ENCODE data around the gene SOX10. TPM values are rescaled to one million over a fixed set of nuclear protein-coding genes. Genes with fewer than 3 reads are reported as not detected.

The SOX10 gene
- total RNA-seq, 1 donor from 2014 or later, result not detected

- Mint-ChIP-seq H3K9me3 (no peaks in the 10 kb centered on the region), H3K27ac (no peak overlapping the region), H3K36me3 (ENCODE audit: low read depth) (no peaks in the 10 kb centered on the region), H3K4me3 (ENCODE audit: low read depth) (no peak overlapping the region), H3K4me1 (ENCODE audit: low read depth) (no peaks in the 10 kb centered on the region), H3K27me3 (ENCODE audit: low read depth) (no peaks in the 10 kb centered on the region)
- DNase-seq (ENCODE audit: low spot score), result no peak
- intact Hi-C loops (cut with micrococcal nuclease), result no loop called here
Measured at GRCh38 chr22:38023045-38023444, 38.7 kb upstream of the SOX10 start.

GRCh38 chr22:38021206-38021605, 36.9 kb upstream of the SOX10 start:
- Mint-ChIP-seq H3K27me3 (ENCODE audit: low read depth) (no peaks in the 10 kb centered on the region), H3K9me3 (no peaks in the 10 kb centered on the region), H3K4me1 (ENCODE audit: low read depth) (no peaks in the 10 kb centered on the region), H3K27ac (no peak overlapping the region), H3K4me3 (ENCODE audit: low read depth) (no peak overlapping the region), H3K36me3 (ENCODE audit: low read depth) (no peaks in the 10 kb centered on the region)
- no peak for DNase-seq (ENCODE audit: low spot score)
- intact Hi-C loops (cut with micrococcal nuclease), result no loop called here

- H3K36me3 Mint-ChIP-seq (ENCODE audit: low read depth), result no peaks in the 10 kb centered on the region
- H3K4me1 Mint-ChIP-seq (ENCODE audit: low read depth), result no peaks in the 10 kb centered on the region
- H3K27ac Mint-ChIP-seq, result no peak overlapping the region
- intact Hi-C loops (cut with micrococcal nuclease), result no loop called here
- H3K4me3 Mint-ChIP-seq (ENCODE audit: low read depth), result no peak overlapping the region
- DNase-seq (ENCODE audit: low spot score), result no peak
- H3K9me3 Mint-ChIP-seq, result no peaks in the 10 kb centered on the region
- no peaks in the 10 kb centered on the region for H3K27me3 Mint-ChIP-seq (ENCODE audit: low read depth)
Measured at GRCh38 chr22:38018938-38019827, 34.8 kb upstream of the SOX10 start.

- Mint-ChIP-seq H3K27me3 (ENCODE audit: low read depth) (no peaks in the 10 kb centered on the region), H3K36me3 (ENCODE audit: low read depth) (no peaks in the 10 kb centered on the region), H3K27ac (no peak overlapping the region), H3K9me3 (no peaks in the 10 kb centered on the region), H3K4me1 (ENCODE audit: low read depth) (no peaks in the 10 kb centered on the region), H3K4me3 (ENCODE audit: low read depth) (no peak overlapping the region)
- no peak for DNase-seq (ENCODE audit: low spot score)
- intact Hi-C loops (cut with micrococcal nuclease), result no loop called here
Measured at GRCh38 chr22:38017939-38018885, 33.9 kb upstream of the SOX10 start.

- Mint-ChIP-seq H3K9me3 (no peaks in the 10 kb centered on the region), H3K27ac (no peak overlapping the region)
- intact Hi-C loops (cut with micrococcal nuclease), result no loop called here
Measured at GRCh38 chr22:38017272-38017920, 33.0 kb upstream of the SOX10 start.

GRCh38 chr22:38016182-38017151, 32.1 kb upstream of the SOX10 start:
- Mint-ChIP-seq H3K27me3 (ENCODE audit: low read depth) (no peaks in the 10 kb centered on the region), H3K36me3 (ENCODE audit: low read depth) (no peaks in the 10 kb centered on the region), H3K4me1 (ENCODE audit: low read depth) (no peaks in the 10 kb centered on the region)

More at GRCh38 chr22:38017272-38017920, 33.0 kb upstream of the SOX10 start:
- Mint-ChIP-seq H3K4me1 (ENCODE audit: low read depth) (no peaks in the 10 kb centered on the region), H3K36me3 (ENCODE audit: low read depth) (no peaks in the 10 kb centered on the region), H3K27me3 (ENCODE audit: low read depth) (no peaks in the 10 kb centered on the region), H3K4me3 (ENCODE audit: low read depth) (no peak overlapping the region)
- DNase-seq (ENCODE audit: low spot score), result no peak

GRCh38 chr22:38014083-38014482, 29.7 kb upstream of the SOX10 start:
- H3K36me3 Mint-ChIP-seq (ENCODE audit: low read depth), result no peaks in the 10 kb centered on the region
- H3K4me1 Mint-ChIP-seq (ENCODE audit: low read depth), result no peaks in the 10 kb centered on the region
- intact Hi-C loops (cut with micrococcal nuclease), result no loop called here
- no peak overlapping the region for H3K27ac Mint-ChIP-seq
- no peaks in the 10 kb centered on the region for H3K9me3 Mint-ChIP-seq
- no peak overlapping the region for H3K4me3 Mint-ChIP-seq (ENCODE audit: low read depth)
- H3K27me3 Mint-ChIP-seq (ENCODE audit: low read depth), result no peaks in the 10 kb centered on the region
- DNase-seq (ENCODE audit: low spot score), result no peak

More at GRCh38 chr22:38016182-38017151, 32.1 kb upstream of the SOX10 start:
- intact Hi-C loops (cut with micrococcal nuclease), result no loop called here
- no peak for DNase-seq (ENCODE audit: low spot score)
- Mint-ChIP-seq H3K9me3 (no peaks in the 10 kb centered on the region), H3K4me3 (ENCODE audit: low read depth) (no peak overlapping the region), H3K27ac (no peak overlapping the region)

GRCh38 chr22:38012604-38013072, 28.3 kb upstream of the SOX10 start:
- Mint-ChIP-seq H3K27me3 (ENCODE audit: low read depth) (no peaks in the 10 kb centered on the region), H3K27ac (no peak overlapping the region), H3K36me3 (ENCODE audit: low read depth) (no peaks in the 10 kb centered on the region), H3K9me3 (no peaks in the 10 kb centered on the region), H3K4me1 (ENCODE audit: low read depth) (no peaks in the 10 kb centered on the region), H3K4me3 (ENCODE audit: low read depth) (no peak overlapping the region)
- no peak for DNase-seq (ENCODE audit: low spot score)
- intact Hi-C loops (cut with micrococcal nuclease), result no loop called here

GRCh38 chr22:38009000-38009806, 24.8 kb upstream of the SOX10 start:
- no peak overlapping the region for H3K4me3 Mint-ChIP-seq (ENCODE audit: low read depth)
- H3K36me3 Mint-ChIP-seq (ENCODE audit: low read depth), result no peaks in the 10 kb centered on the region
- no peaks in the 10 kb centered on the region for H3K4me1 Mint-ChIP-seq (ENCODE audit: low read depth)
- no peaks in the 10 kb centered on the region for H3K27me3 Mint-ChIP-seq (ENCODE audit: low read depth)
- intact Hi-C loops (cut with micrococcal nuclease), result no loop called here
- no peak overlapping the region for H3K27ac Mint-ChIP-seq
- no peaks in the 10 kb centered on the region for H3K9me3 Mint-ChIP-seq
- DNase-seq (ENCODE audit: low spot score), result no peak

- Mint-ChIP-seq H3K9me3 (no peaks in the 10 kb centered on the region), H3K27me3 (ENCODE audit: low read depth) (no peaks in the 10 kb centered on the region), H3K36me3 (ENCODE audit: low read depth) (no peaks in the 10 kb centered on the region), H3K4me3 (ENCODE audit: low read depth) (no peak overlapping the region), H3K27ac (no peak overlapping the region), H3K4me1 (ENCODE audit: low read depth) (no peaks in the 10 kb centered on the region)
- intact Hi-C loops (cut with micrococcal nuclease), result no loop called here
- no peak for DNase-seq (ENCODE audit: low spot score)
Measured at GRCh38 chr22:38007330-38007902, 23.1 kb upstream of the SOX10 start.

- H3K4me3 Mint-ChIP-seq (ENCODE audit: low read depth), result no peak overlapping the region
- no peak overlapping the region for H3K27ac Mint-ChIP-seq
- intact Hi-C loops (cut with micrococcal nuclease), result no loop called here
Measured at GRCh38 chr22:38006906-38007305, 22.6 kb upstream of the SOX10 start.

More at GRCh38 chr22:38006906-38007305, 22.6 kb upstream of the SOX10 start:
- DNase-seq (ENCODE audit: low spot score), result no peak
- H3K4me1 Mint-ChIP-seq (ENCODE audit: low read depth), result no peaks in the 10 kb centered on the region
- no peaks in the 10 kb centered on the region for H3K27me3 Mint-ChIP-seq (ENCODE audit: low read depth)
- no peaks in the 10 kb centered on the region for H3K9me3 Mint-ChIP-seq
- no peaks in the 10 kb centered on the region for H3K36me3 Mint-ChIP-seq (ENCODE audit: low read depth)
